Urinary bladder (tissue), 4 donors: ENCODE data around the gene SLC25A27. TPM values are rescaled to one million over a fixed set of nuclear protein-coding genes. Genes with fewer than 3 reads are reported as not detected.

Experiments used
- DNase-seq: peaks from one replicate; pipeline ENCODE4 v3.0.0-alpha.2; 2015; ENCODE audit errors: extremely low spot score
- H3K27ac ChIP-seq: one replicate; pipeline ENCODE4 v1.5.1; 2013; ENCODE audit warnings: low read depth, mild to moderate bottlenecking, moderate library complexity
- H3K36me3 ChIP-seq: one replicate; pipeline ENCODE4 v1.6.1; 2013; ENCODE audit warnings: mild to moderate bottlenecking, moderate library complexity; ENCODE audit not compliant: insufficient read depth
- H3K4me1 ChIP-seq: one replicate; pipeline ENCODE4 v1.6.1; 2013; ENCODE audit warnings: mild to moderate bottlenecking, moderate library complexity; ENCODE audit not compliant: insufficient read depth
- H3K4me3 ChIP-seq: one replicate; pipeline ENCODE4 v1.5.1; 2013; ENCODE audit warnings: low read depth, low read length
- WGBS: extraction: QIAGEN DNeasy Blood & Tissue Kit; methylation state at CpG from one replicate; pipeline ENCODE4 v1.1.7; 2013; 5-methylcytosine and 5-hydroxymethylcytosine counted together
- polyA plus RNA-seq: library from polyadenylated mRNA; stranded (reverse); fragments of 200-250 nt; gene quantifications from one replicate; pipeline ENCODE4 v1.2.3, GENCODE V29; 2013
- total RNA-seq: library from RNA; depleted of rRNA; stranded (reverse); fragments of >200 nt; gene quantifications from one replicate; pipeline ENCODE4 v1.2.3, GENCODE V29; 2014
- donor health status: healthy with polysubstance abuse.
- donor health status: healthy.

Gene SLC25A27
- total RNA-seq (41.5 TPM), polyA plus RNA-seq (15.0 TPM)

GRCh38 chr6:46652603-46653438, at the start of gene SLC25A27, which contains the start of gene CYP39A1:
Gene SLC25A27, plus strand, starts transcription at chr6:46652975. Its CDS starts 218 bp downstream, at chr6:46653193.
Gene CYP39A1, minus strand, starts transcription at chr6:46652818. Its CDS starts 236 bp downstream, at chr6:46652582.
- peak; percentile 90 for DNase-seq
- WGBS = under 1% methylated on average over 72 of the region's 72 CpGs
- no peaks in the 10 kb centered on the region for H3K36me3 ChIP-seq
- peak within 1 kb of the TSS; percentile 78 for H3K27ac ChIP-seq
- H3K4me3 ChIP-seq = peak within 1 kb of the TSS; percentile 79
- H3K4me1 ChIP-seq = no peaks in the 10 kb centered on the region

- Histone ChIP-seq H3K27ac (no peak overlapping the region), H3K4me3 (no peak overlapping the region), H3K4me1 (no peaks in the 10 kb centered on the region), H3K36me3 (no peaks in the 10 kb centered on the region)
- no peak for DNase-seq
- 92% methylated on average over 3 of the region's 3 CpGs for WGBS
Measured at GRCh38 chr6:46605091-46605797, 47.5 kb upstream of the SLC25A27 start.

DNA sequence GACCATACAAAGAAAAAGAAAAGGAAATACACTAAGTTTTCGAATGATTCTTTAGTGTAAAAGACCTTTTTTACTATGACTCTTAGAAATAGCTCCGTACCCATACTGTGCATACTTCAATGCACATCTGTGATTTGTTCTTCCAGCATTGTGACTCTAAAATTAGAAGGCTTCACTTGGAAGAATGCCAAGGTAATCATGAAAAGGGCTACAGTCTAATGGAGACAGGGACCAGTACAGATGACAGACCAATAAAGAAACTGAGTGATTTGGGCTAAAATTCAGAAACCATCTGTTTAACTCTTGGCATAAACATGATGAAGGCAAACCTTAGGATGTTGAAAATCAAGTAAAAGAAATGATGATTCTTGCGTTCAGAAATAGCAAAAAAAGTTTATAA, 46.4 kb upstream of the SLC25A27 start:
- 52% methylated on average over 3 of the region's 3 CpGs for WGBS
- H3K36me3 ChIP-seq = no peaks in the 10 kb centered on the region
- no peak overlapping the region for H3K4me3 ChIP-seq
- H3K27ac ChIP-seq = no peak overlapping the region
- H3K4me1 ChIP-seq = no peaks in the 10 kb centered on the region
- no peak for DNase-seq

DNA sequence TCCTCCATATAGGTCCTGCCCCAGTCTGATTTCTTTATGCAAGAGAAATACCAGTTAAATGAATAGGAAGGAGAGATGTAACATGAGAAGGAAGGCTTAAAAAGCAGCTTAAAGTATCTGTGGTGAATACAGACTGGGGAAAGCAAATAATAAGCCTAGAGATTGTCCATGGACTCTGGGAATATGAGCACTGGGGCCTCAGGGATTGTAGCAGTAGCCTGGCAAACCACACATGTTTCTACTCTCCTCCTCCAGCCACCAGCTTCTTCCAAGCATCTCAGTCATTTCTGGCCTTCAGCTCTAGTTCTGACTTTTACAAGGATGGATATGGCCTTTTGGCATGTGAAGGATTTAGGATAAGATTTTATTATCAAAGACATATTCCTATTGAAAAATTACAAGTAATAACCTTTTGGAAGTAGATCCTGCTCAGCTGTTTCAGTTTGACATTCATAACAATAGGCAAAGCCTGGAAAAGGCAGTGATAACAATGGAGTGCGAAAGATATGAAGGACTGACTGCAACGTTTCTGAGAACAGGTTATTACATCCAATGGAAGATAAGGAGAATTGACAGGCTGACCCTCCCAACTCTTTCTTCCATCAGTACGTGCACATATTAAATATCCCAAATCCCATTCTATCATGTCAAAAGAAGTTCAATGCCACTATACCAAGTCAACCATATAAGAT, 41.8 kb upstream of the SLC25A27 start:
- Histone ChIP-seq H3K27ac (no peak overlapping the region), H3K4me1 (no peaks in the 10 kb centered on the region), H3K4me3 (no peak overlapping the region), H3K36me3 (no peaks in the 10 kb centered on the region)
- no peak for DNase-seq
- 61% methylated on average over 3 of the region's 3 CpGs for WGBS

- Histone ChIP-seq H3K36me3 (no peaks in the 10 kb centered on the region), H3K27ac (no peak overlapping the region), H3K4me3 (no peak overlapping the region), H3K4me1 (no peaks in the 10 kb centered on the region)
- WGBS = 66% methylated on average over 2 of the region's 2 CpGs
- DNase-seq = no peak
Measured at GRCh38 chr6:46612645-46613044, 40.1 kb upstream of the SLC25A27 start.

- no peaks in the 10 kb centered on the region for H3K36me3 ChIP-seq
- H3K27ac ChIP-seq = no peak overlapping the region
- H3K4me3 ChIP-seq = no peak overlapping the region
- DNase-seq = no peak
- WGBS = 94% methylated on average over 1 of the region's 1 CpG
- H3K4me1 ChIP-seq = no peaks in the 10 kb centered on the region
Measured at GRCh38 chr6:46618726-46619125, 34.0 kb upstream of the SLC25A27 start.

DNA sequence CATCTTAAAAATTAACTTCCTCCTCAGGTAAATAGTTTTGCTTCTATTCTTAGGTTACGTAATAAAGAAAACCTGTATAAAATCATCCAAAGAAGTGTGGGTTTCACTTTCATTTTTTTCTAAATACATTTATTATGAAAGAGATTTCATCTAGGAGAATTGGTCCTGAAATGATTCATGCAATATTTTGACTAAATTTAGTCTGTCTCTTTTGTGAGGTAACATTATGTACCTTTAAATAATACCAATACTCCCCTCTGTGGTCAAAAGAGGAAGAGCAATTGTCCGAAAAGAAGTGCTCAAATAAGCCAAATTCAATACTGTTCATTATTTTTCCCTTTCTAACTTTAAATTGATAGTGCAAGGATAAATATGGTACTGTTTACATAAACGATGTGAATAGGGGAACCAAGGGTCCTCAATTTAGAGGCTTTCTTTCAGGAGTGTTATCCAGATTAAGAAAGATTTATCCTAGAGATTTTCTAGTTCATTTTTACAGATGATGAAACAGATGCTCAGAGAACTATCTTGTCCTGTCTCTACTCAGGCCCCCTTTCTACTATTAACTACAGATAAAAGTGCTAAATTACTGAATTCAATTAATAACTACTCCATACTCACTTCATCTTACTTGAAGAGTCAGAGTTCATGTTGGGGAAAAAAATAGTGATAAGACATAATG, 26.4 kb upstream of the SLC25A27 start:
- H3K4me3 ChIP-seq = no peak overlapping the region
- no peak for DNase-seq
- no peaks in the 10 kb centered on the region for H3K4me1 ChIP-seq
- WGBS = 21% methylated on average over 3 of the region's 3 CpGs
- H3K36me3 ChIP-seq = no peaks in the 10 kb centered on the region
- no peak overlapping the region for H3K27ac ChIP-seq

- no peak for DNase-seq
- Histone ChIP-seq H3K36me3 (no peaks in the 10 kb centered on the region), H3K27ac (no peak overlapping the region), H3K4me3 (no peak overlapping the region), H3K4me1 (no peaks in the 10 kb centered on the region)
- 95% methylated on average over 4 of the region's 4 CpGs for WGBS
Measured at GRCh38 chr6:46626976-46627375, 25.8 kb upstream of the SLC25A27 start.

- Histone ChIP-seq H3K4me3 (no peak overlapping the region), H3K4me1 (no peaks in the 10 kb centered on the region), H3K27ac (no peak overlapping the region), H3K36me3 (no peaks in the 10 kb centered on the region)
- no peak for DNase-seq
- 50% methylated on average over 1 of the region's 1 CpG for WGBS
Measured at GRCh38 chr6:46628498-46628897, 24.3 kb upstream of the SLC25A27 start.

DNA sequence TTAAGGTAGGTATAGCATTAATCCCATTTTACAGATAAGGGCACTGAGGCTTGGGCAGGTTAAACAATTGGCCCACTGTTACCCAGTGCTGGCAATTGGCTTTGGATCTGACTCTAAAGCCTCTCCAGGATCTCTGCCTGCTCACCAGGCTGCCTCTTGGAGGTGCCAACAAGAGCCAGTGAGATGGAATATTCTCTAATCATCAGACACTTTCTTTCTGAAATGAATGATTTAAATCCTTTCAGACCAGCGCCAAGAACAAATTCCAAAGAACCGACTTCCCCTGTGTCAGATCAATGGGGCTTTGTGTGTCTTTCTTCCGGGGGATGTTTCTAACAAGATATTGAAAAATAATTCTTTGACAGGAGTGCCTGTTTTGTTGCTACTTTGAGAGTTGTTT, 23.8 kb upstream of the SLC25A27 start:
- Histone ChIP-seq H3K36me3 (no peaks in the 10 kb centered on the region), H3K4me3 (no peak overlapping the region), H3K27ac (no peak overlapping the region), H3K4me1 (no peaks in the 10 kb centered on the region)
- WGBS = 75% methylated on average over 3 of the region's 3 CpGs
- no peak for DNase-seq

DNA sequence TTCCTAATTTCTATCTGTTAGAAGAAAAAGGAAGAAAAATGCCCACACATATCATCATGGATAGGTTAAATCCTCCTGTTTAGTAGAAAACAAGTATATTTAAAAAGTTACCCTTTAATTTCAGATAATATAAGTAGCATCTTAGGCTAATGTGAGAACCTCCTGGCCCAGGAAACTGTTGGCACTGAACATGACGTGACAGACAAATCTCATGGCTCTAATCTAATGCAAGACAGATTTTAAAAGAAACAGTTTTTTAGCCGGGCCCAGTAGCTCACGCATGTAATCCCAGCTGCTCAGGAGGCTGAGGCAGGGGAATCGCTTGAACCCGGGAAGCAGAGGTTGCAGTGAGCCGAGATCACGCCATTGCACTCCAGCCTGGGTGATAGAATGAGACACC, 23.1 kb upstream of the SLC25A27 start:
- Histone ChIP-seq H3K4me3 (no peak overlapping the region), H3K4me1 (no peaks in the 10 kb centered on the region), H3K27ac (no peak overlapping the region), H3K36me3 (no peaks in the 10 kb centered on the region)
- WGBS = 85% methylated on average over 7 of the region's 7 CpGs
- no peak for DNase-seq

- H3K36me3 ChIP-seq = no peaks in the 10 kb centered on the region
- WGBS = 100% methylated on average over 1 of the region's 1 CpG
- DNase-seq = no peak
Measured at GRCh38 chr6:46632053-46632452, 20.7 kb upstream of the SLC25A27 start.

DNA sequence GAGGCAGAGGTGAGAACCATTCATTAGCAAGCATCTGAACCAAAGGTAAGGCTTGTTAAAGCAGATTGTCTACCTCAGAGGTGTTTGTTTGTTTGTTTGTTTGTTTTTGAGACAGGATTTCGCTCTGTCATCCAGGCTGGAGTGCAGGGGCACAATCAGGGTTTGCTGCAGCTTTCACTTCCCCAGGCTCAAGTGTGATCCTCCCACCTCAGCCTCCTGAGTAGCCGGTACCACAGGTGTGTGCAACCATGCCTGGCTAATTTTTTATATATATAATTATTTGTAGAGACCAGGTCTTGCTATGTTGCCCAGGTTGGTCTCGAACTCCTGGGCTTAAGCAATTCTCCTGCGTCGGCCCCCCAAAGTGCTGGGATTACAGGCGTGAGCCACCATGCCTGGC, 17.3 kb upstream of the SLC25A27 start:
- 96% methylated on average over 6 of the region's 6 CpGs for WGBS
- Histone ChIP-seq H3K4me1 (no peaks in the 10 kb centered on the region), H3K4me3 (no peak overlapping the region), H3K27ac (no peak overlapping the region), H3K36me3 (no peaks in the 10 kb centered on the region)
- DNase-seq = no peak

More at GRCh38 chr6:46632053-46632452, 20.7 kb upstream of the SLC25A27 start:
- no peak overlapping the region for H3K4me3 ChIP-seq
- no peak overlapping the region for H3K27ac ChIP-seq
- no peaks in the 10 kb centered on the region for H3K4me1 ChIP-seq
